Prostate gland (tissue), 2 donors: Measurements from ENCODE around the gene NLRP9.

ENCODE experiments used
- CTCF ChIP-seq, 4 experiments: fragments of 200-600 bp in 2 of 4; fragments of 450-650 bp in 2 of 4; sonication (generic) in 2 of 4; IDR thresholded peaks; 1 replicate in 3 of 4; 2 replicates in 1 of 4; pipeline ENCODE4 v1.5.1; 2016 to 2019; ENCODE audit warnings: antibody characterized with exemption in 4 of 4, mild to moderate bottlenecking in 2 of 4, moderate library complexity in 2 of 4
- POLR2A ChIP-seq: fragments of 450-650 bp; IDR thresholded peaks from one replicate; pipeline ENCODE4 v1.6.1; 2016; ENCODE audit warnings: antibody characterized with exemption, mild to moderate bottlenecking
- POLR2AphosphoS5 ChIP-seq: sonication (generic); formaldehyde crosslinking; IDR thresholded peaks from one replicate; pipeline ENCODE4 v1.6.1; 2017; ENCODE audit warnings: antibody characterized with exemption

GRCh38 chr19:55750715-55751114 lies 12.5 kb upstream of the NLRP9 start:
- TF ChIP-seq CTCF (IDR thresholded peaks at IDR 0.05) (no peak), POLR2AphosphoS5 (no peak), POLR2A (no peak)
